Measurements from ENCODE around the gene ABCF2.

DNA sequence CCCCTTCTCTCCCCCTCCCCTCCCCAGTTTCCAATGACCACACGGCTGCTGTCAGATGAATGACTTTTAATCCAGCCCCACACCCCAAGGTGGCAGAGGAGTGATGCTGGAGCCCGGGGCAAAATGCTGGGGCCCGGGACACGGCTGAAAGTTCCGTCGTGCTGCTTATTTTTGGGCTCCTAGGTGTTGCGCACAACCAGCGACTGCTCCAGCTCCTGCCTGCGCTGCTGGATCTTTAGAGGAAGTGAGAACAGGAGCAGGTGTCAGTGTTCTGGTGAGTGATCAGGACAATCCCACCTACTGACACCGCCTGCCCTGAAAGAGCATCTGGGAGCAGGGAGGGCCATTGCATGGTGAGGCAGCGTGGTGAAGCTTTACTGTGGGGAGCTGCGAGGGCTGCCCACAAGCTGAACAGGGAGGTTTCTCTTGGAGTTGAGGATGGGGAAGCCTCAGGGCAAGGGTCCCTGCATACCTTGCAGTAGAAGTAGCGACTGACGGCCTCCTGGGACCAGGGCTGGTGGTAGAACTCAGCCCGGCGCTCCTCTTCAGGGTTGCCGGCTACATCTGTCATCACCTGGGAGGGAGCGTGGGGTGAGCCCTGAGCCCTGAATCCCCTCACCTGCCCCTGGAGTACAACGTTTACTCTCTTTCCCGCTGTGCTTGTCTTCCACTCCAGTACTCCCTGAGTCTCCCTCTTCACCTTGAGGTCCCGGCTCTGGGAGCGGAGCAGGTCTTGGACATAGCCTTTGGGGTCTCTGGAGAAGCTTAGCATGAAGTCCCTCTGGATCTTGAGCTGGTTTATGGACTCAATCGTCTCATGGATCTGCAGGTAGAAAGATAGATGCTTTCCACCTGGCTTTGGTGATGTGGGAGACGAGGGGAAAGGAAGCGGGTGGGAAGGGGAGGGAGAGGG is 12.2 kb upstream of the ABCF2 start:
- TF ChIP-seq CTCF (conservative IDR thresholded peaks at IDR 0.05; ENCODE audit: low read depth, low read length), result no peak
- TF ChIP-seq EZH2 (IDR thresholded peaks at IDR 0.05; ENCODE audit: borderline replicate concordance, low read depth, low read length, poor library complexity, severe bottlenecking), result no peak

Data from A673 (cell line).